Activated CD8-positive, alpha-beta memory T cell treated with anti-CD3 and anti-CD28 coated beads, Interleukin-2, amount 50 U/mL, for 24 hours (primary cell): ENCODE data around the gene TMEM121.

Experiments
- DNase-seq: peaks from one replicate; pipeline ENCODE4 v3.0.0-alpha.2; 2020; ENCODE audit errors: extremely low read depth

Gene TMEM121

GRCh38 chr14:105498430-105499255 is 27.7 kb upstream of the TMEM121 start:
- DNase-seq, result no peak

- DNase-seq, result no peak
Observed at GRCh38 chr14:105499256-105500035, 26.9 kb upstream of the TMEM121 start.

GRCh38 chr14:105500036-105500725 is 26.2 kb upstream of the TMEM121 start:
- DNase-seq, result no peak

GRCh38 chr14:105500726-105501101 is 25.7 kb upstream of the TMEM121 start:
- no peak for DNase-seq

- no peak for DNase-seq
Observed at GRCh38 chr14:105501504-105502291, 24.7 kb upstream of the TMEM121 start.

DNA sequence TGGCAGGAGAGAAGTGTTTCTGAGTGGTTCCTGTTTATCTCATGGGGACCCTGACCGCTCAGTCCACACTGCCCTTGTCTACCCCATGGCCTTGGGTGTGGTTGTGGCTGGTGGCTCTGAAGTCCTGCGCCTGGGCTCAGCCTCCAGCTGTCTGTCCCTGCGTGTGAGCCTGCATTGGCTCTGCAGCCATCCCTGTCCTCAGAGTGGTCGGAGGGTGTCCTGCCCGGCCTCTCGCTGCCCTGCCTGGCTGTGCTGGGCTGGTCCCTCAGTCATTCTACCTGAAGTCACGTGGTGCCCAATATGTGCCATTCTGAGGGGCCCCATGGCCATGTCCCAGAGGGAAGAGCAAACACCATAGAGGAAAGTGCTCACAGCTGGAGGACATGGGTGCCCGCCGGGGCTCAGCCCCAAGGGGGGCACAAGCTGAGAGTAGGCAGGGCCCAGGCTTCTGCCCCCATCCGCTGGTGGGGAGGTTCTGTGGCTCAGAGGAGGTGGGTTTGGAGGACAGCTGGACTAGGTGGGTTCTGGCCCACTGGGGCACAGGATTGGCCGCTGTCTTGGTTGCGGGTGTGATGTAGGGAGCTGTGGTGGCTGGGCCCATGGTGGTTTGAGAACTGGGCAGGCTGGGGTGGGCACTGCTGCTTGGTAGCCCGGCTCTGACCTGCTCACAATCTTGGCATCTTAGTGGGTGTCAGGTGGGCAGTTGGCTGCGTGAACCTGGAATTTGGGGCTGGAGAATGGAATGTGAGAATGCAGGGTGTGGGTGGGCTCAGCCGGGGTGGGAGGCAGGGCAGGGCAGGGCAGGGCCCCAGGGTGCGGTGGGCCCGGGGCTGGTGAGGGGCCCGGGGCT is 23.7 kb upstream of the TMEM121 start:
- DNase-seq, result no peak

GRCh38 chr14:105503296-105503640 is 23.1 kb upstream of the TMEM121 start:
- no peak for DNase-seq

DNA sequence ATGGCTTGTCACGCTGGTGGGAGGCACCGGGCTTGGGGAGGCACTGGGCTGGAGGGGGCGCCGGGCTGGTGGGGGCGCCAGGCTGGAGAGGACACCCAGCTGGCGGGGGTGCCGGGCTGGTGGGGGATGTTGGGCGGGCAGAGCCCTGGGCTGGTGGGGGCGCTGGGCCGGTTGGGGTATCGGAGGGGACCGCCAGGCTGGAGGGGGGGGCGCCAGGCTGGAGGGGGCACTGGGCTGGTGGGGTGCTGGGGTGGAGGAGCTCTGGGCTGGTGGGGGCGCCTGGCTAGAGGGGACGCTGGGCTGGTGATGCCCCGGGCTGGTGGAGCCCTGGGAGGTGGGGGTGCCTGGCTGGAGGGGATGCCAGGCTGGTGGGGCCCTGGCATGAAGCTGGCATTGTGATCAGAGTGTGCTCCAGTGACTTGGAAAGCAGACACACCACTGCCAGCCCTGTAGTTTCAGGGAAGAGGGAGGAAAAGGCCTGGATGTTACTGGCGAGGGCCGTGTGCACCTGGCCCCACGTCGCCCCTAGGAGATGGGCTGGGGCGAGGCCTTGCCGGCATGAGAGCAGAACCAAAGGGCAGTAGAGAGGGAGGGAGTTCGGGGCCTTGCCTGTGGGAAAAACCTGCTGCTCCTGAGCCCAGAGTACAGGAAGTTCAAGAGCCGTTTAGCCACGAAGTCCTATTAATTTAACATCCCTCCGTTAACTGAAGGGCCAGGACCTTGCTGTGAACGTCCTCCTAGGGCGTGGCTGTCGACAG is 22.3 kb upstream of the TMEM121 start:
- DNase-seq, result no peak

- no peak for DNase-seq
Observed at GRCh38 chr14:105505101-105505500, 21.3 kb upstream of the TMEM121 start.

DNA sequence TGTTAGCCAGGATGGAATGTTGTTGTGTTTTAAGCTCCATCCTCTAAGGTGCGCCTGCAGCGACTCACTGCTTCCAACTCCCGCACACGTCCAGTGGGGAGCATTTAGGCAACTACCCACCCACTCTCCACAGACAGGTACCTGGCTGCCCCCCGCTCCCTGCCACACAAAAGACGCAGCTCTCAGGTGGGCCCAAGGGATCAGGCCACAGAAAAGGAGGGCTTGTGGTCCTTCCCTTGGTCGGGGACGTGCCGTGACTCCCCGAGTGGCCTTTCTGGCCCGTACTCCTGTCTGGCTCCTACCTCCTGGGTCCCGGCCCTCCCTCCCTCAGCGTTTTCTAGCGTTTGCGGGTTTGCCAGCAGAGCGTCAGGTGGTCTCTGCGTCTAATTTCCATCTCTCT is 19.1 kb upstream of the TMEM121 start:
- no peak for DNase-seq

- DNase-seq, result no peak
Observed at GRCh38 chr14:105508069-105508468, 18.3 kb upstream of the TMEM121 start.

DNA sequence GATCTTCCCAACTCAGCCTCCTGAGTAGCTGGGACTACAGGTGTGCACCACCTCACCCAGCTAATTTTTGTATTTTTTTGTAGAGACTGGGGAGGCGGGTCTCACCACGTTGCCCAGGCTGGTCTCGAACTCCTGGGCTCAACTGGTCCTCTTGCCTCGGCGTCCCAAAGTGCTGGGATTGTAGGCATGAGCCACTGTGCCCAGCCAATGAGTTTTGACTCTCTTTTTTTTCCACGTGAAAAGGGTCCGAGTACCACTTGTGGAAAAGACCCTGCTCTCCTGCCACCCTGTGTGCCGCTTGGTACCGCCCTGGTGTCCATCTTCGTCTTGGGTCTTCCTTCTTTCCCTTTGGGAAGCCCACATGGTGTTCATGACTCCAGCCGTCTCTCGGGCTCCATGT is 17.8 kb upstream of the TMEM121 start:
- DNase-seq, result no peak

GRCh38 chr14:105517096-105517495 is 9.3 kb upstream of the TMEM121 start:
- DNase-seq, result no peak

DNA sequence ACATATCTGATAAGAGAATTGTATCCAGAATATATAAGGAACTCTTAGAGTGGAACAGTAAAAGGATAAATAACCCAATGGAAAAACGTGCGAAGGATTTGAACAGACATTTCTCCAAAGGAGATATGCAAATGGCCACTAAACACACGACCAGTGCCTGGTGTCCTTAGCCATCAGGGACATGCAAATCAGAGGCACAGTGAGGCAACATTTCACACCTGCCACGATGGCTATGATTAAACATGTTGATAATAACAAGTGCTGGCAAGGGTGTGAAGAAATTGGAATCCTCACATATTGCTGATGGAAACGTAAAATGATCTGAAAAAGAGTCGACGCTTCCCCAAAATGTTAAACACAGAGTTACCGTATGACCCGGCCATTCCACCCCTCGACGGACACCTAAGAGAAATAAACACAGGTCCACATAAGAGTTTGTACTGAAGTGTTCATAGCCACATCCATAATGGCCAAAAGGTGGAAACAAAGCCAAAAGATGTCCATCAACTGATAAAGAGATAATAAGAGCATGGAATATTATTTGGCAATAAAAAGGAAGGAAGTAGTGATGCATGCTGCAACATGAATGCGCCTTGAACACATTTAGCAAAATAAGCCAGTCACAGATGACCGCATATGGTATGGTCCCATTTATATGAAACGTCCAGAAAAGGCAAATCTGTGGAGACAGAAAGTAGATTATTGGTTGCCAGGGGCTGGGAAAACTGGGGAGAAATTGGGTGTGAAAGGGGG is 6.3 kb upstream of the TMEM121 start:
- no peak for DNase-seq

DNA sequence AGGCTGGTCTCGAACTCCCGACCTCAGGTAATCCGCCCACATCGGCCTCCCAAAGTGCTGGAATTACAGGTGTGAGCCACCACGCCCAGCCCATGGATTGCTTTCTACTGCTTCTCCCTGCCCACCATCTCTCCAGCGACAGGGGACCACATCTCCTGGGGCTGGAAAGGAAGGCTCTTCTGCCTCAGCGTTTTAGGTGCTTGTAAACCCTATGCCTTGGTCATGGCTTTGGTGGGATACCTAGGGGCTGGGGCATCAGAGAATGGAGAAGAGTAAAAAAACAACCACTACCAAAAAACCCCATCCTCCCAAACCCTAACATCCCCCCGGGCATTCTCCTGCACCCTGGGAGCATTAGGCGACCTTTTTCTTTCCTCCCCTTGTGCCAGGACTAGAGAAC is 1.1 kb upstream of the TMEM121 start:
- DNase-seq, result no peak

GRCh38 chr14:105526776-105527380 is 495 bp downstream of the TMEM121 start:
- DNase-seq, result no peak

- DNase-seq, result no peak
Observed at GRCh38 chr14:105527381-105527825, 1.0 kb downstream of the TMEM121 start.

DNA sequence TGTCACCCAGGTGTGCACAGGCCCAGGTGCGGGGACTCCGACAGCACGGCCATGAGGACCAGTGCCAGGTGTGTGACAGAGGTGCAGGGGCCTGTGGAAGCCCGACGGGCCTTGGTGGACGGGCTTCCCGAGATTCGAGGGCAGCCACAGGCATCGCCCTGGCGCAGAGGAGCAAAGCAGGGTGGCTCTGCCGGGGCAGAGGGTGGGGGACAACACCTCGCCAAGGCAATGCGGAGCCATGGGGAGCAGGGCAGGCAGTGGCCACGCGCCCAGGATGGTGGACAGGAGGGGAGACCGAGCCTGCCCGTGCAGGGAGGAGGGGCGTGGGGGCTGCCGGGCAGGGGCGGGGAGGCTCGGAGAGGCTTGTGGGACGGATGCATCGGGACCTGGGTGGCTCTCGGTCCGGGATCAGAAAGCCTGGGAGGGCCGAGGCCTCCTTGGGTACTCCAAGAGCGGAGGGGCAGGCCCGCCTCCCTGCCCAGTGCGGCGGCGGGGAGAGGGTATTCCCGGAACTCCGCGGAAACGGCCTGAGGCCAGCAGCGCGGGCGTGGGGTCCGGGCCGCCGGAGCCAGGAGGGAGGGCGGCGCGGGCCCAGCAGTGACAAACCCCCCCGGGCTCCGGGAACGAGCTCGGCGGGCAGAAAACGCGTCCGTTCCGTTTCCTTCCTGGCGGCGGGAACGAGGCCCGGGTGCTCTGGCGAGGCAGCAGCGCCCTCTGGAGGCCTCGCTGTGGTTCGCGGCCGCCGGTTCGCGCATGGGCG is 1.6 kb downstream of the TMEM121 start:
- DNase-seq, result peak; percentile 46
